HG03442 (cell line): ENCODE data around the gene MACROD1.

ENCODE experiments used
- ATAC-seq: cut with Tn5 transposase; IDR thresholded peaks from one replicate; pipeline ENCODE4 v1.9.1; 2021; ENCODE audit warnings: mild to moderate bottlenecking, moderate library complexity; ENCODE audit not compliant: unreplicated experiment

Gene MACROD1

DNA sequence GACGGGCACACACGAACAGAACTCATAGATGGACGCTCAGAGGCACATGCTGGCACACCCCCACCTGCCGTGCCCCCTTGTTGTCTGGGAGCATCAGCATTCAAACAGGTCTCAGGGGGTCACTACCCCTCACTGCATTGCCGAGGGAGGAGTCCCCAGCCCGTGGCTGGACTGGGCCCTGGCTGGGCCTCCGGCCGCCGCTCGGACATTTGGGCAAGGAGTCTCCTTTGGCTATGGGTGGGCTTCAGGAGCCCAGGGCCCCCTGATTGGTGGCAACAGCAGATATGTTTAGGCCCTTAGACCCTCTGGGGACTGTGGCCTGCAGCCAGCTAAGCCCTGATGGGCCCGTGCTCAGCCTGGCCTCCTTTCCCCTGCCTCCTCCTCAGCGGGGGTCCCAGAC, 88.3 kb downstream of the MACROD1 start:
- ATAC-seq: no peak

GRCh38 chr11:64076758-64077157, 89.2 kb downstream of the MACROD1 start:
- no peak for ATAC-seq

DNA sequence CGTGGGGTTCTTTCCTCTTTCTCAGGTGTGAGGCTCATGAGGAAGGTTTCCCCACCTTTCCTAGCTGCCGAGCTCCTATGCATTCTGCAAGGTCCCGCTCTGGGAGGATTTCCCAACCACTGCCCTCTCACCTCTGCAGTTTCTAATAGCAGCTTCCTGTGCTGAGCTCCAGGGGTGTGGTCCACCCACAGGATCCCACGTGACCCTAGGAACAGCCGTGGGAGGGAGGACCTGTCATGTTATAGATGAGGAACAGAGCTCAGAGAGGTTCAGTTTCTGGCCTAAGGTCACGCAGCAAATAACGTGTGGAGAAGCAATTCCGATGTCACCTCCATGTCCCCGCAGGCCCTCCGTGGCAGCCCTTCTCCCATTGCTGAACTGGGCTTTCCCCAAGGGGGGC, 91.7 kb downstream of the MACROD1 start:
- ATAC-seq: no peak

DNA sequence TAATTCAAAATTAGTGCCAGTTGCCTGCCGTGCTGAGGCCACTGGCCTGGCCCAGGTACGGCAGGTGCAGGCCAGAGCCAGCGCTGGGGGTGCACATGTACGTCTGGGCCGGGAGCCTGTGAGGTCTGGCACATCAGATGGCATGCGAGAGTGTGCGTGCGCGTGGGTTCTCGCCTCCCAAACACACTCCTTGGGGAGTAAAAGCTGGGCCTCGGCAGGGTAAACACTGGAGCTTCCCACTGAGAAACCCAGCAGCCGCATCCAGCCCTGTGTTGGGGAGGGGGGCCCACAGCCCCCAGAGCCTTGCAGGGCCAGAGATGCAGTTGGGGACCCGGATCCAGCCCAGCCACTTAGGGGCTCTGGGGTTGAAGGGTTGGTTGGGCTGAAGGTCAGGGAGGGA, 92.4 kb downstream of the MACROD1 start:
- no peak for ATAC-seq

- ATAC-seq: no peak
These were observed 93.0 kb downstream of the MACROD1 start for GRCh38 chr11:64072871-64073270.

GRCh38 chr11:64072403-64072802, 93.5 kb downstream of the MACROD1 start:
- ATAC-seq: no peak

GRCh38 chr11:64071849-64072248, 94.1 kb downstream of the MACROD1 start:
- ATAC-seq: no peak

DNA sequence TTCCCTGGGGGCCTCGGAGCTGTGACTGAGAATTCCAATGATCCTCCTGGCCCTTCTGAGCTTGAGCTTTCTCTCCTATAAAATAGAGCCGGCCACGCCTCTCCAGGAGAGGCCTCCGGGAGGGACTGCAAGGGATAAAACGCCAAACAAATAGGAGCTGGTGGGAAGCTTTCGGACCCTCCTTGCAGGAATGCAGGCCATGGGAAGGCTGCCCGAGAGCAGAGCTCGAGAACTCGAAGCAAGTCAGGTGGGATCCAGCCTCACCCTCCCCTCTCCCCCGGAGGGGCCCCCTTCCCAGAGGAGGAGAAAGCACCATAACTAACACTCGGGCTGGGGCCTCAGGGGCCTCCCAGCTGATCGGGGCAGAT, 95.6 kb downstream of the MACROD1 start:
- no peak for ATAC-seq

DNA sequence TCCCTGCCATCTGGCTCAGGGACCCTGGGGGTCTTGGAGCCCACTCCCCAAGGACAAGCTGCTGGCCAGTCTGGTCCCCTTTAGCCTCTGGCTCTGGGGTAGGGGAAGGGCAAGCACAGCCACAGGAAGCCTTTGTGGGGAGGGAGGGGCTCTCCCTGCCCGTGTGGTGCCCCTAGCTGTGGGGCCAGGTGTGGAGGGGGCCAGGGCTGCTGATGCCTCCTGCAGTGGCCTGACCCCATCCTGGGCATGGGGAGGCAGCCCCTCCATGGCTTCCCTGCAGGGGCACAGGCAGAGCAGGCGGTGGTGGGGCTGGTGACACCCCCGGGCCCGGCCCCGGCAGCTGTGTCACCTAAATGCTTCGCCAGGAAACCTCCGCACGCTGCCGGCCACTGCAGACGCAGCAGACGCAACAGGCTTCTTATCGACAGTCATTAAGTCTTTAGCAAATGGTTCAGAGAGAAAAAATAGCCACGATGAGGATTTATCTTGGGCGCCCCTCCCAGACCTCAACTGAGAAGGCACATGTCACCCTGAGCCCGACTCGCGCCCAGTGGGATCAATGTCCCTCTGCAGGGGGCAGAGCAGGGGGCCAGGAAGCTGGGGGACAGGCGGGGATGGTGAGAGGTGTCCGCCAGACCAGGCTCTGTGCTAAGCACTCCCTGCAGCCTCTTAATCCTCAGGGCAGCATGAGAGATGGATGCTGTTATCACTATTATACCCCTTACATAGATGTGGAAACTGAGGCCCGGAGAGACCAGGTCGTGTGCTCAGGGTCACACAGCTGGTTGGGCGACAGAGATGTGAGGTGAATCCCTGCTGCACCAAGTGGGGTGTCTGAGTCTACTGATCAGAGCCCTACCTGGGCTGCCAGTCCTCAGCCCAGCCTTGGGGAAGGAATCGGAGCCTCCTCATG, 96.3 kb downstream of the MACROD1 start:
- ATAC-seq: no peak

DNA sequence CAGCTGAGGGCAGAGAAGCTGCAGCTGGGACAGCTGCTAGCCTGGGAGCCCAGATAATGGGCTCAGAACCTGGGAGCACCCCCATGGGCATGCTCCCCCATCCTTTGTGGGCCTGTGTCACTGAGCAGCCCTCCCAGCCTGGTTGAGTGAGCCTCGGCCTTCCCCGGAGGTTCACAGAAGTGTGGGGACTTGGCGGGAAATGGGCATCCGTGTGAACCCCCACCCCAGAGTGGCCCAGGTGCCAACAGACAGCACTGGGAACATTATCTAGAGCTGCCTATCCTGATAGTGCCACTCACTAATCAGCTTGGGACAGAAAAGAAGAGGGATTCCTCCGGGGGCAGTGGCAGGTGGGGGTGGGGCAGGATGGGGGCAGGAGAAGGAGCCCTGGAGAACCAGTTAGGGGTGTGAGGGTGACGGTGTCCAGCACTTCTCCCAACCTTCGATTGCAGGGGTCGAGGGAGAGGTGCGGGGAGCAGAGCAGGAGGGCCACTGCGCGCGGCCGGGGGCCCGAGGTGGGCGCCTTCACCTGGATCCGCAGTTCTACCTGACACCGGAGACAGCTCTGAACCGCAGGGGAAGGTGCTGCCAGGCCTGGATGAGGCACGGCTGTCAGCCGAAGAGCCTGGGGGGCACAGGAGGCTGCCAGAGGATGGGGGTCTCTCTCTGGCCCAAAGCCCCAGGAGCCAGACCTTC, 97.1 kb downstream of the MACROD1 start:
- ATAC-seq: no peak

DNA sequence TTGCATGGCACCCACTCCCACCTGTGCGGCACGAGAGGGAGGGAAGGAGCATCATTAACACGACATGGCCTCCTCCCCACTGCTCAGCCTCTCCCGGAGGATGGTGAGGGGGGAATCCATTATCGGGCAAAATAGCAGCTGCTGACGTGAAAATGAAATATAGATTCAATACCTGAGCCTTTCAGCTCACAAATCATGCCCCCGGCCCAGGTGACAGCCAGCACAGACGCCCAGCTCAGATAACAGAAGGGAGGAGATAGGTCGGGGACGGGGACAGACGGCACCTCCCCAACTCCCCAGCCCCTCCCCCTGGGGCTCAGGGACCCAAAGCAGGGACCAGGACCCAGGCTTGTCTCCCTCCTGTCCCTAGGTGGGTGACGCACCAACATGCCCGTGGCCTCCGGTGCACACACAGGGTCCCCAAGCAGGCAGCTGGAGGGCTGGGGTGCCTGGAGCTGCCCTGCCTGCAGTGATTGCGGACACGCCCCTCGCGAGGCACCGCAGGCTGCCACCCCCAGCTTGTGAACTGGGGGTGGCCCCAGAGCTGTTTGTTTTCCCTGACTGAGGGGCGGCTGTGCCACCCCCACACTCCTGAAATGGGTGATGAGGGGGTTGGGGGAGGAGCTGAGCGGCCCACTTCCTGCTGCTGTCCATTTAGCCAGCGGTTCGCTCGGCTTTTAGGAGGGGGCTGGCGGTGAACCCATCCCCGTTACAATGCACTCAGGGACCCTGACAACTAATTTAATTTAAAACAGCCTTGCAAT, 98.5 kb downstream of the MACROD1 start:
- ATAC-seq: no peak

DNA sequence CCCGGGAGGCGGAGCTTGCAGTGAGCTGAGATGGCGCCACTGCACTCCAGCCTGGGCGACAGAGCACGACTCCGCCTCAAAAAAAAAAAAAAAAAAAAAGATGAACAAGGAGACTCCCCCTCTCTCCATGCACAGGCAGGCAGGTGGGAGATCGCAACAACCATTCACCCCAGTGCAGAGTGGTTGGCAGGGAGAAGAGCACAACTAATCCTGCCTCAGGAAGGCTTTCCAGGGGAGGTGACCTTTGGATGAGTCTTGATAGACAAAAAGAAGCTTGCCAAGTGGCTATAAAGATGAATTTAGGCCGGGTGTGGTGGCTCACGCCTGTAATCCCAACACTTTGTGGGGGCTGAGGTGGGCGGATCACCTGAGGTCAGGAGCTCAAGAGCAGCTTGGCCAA, 100.2 kb downstream of the MACROD1 start:
- ATAC-seq: no peak

GRCh38 chr11:64065141-64065465, 100.8 kb downstream of the MACROD1 start:
- ATAC-seq: no peak

DNA sequence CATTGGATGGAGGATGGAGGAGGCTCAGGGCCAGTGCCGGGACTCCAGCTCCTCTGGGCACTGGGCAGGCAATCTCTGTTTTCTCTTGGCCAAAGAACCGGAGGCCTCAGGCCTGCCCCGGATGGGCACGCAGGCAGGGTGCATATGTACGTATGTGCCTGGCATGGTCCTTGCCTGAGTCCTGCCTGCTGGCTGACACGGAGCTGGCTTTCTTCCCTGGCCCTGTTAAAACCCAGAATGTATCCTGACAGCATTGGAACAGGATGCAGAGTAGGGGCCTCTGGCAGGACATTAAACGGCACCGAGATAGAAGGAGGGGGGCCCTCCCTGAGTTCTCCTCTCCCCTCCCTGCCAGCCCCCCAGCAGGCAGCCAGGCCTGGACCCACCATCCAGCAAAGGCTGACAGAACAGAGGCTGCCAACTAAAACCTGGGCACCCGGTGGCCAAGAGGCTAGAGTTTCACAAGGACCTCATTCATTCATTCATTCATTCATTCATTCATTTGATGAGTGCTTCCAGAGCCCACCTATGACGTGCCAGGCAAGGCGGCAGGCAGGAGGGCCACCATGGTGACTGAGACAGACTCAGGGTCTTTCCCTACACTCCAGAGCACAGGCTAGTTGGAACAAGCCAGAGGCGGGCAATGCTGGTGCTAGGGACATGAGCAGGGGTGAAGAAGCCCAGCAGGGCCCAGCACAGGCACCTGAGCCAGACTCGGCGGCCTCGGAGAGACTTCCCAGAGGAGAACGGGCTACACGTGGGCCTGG, 101.4 kb downstream of the MACROD1 start:
- ATAC-seq: no peak

DNA sequence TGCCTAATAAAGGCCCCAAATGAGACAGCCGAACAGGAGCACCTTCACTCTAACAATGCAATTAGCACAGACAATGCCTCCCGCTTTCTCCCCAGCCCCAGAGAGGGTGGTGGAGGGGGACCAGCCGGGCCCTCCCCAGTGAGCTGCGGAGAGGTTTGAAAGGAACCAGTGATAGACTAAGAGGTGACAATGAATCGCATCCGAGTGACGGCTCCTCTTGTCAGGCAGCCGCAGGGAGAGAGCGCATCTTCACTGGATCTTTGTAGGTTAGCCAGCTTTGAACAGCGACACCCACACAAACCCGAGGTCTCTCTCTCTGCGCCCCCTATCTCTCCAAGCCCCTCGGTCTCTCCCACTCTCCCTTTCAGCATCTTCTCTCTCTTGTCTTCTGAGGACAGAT, 102.1 kb downstream of the MACROD1 start:
- no peak for ATAC-seq

DNA sequence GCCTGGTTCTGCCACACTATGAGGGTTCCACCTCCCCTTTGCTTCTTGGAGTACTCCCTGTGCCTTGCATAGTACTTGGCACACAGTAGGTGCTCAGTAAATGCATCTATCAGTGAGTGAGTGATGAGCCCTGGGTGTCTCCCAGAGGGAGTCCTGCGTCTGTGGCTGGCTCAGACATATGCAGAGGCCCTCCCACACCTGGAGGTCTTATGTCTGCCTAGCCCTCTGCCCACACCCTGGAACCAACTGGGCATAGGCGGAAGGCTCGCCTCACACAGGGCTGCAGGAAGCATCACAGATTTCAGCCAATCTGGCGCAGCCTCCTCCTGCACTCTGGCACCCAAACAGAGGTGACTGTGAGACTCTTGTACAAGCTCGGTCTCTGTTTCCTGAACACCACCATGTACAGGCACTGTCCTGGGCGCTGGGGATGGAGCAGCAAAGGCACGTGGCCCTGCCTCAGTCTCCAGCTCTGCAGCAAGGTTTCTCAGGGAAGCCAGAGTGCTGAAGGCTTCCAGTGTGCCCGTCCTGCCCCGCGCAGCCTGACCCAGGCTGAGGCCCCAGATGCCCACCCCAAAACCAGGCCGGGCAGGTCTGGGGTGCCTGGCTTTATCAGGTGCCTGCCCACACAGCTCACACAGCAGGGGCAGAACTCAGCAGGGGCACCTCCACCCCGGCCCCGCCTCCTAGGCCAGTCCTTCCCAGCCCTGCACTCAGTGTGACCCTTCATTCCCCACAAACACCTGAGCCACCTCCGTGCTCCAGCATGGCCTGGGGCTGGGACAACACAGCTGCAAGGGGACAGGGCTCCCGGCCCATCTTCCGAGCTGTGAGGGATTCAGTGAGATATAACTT, 103.5 kb downstream of the MACROD1 start:
- ATAC-seq: no peak

DNA sequence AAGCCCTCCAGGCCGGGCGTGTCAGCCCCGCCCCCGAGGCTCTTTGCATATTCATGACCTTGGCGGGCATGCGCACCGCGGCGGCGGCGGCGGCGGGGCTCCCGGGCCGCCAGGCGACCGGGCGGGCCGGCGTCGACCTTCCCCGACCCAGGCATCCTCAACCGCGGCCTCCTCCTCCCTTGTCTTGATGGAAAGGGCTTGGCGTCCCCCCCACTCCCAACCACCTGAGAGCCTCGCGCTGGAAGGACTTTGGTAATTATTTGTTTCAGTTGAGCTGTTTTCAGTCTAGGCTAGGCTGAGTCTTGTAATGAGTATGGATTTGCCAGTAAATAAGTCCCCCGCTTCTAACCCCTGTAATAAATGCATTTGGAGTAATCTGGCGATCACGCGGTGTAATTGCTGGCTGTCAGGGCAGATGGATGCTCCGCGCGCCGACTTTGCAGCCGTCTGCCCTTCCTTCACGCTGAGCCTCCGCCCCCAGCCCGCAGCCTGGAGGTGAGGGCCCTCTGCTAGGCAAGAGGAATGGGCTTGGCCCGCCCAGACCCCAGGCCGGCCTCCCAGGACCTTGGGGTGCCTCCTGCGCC, 105.0 kb downstream of the MACROD1 start:
- no peak for ATAC-seq

DNA sequence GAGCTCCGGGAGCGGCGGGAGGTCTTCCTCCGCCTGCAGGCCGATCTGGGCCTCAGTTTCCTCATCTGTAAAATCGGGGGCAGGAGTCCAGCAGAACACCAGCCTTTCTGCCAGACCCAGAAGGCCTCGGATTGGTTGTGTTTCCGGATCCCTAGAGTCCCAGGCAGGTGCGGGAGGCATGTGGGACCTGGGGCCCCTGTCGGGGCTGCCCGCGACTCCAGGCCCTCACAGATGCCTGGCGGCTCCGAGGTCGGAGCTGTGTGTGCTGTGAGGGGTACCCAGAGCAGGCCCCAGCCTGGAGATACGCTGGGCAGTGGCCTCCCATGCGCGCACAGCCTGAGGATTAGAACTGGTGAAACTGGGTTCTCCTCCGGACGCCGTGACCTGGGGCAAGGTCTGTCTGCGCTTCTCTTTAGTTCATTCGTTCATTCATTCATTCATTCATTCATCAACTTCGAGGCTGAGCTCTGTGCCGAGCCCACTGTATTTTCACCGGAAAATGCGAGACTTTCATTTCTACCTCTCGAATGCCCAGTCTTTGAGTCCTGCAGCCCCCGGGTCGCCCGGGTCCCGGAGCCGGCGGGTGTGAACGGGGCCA, 105.6 kb downstream of the MACROD1 start:
- ATAC-seq: no peak
